ENCODE results near the gene STARD4.

Gene STARD4

GRCh38 chr5:111528056-111528455, 15.7 kb upstream of the STARD4 start:
- no peak for DNase-seq (ENCODE audit: low read depth in 3 of 3)

- no peak for DNase-seq (ENCODE audit: low read depth in 3 of 3)
These were observed 8.6 kb upstream of the STARD4 start for GRCh38 chr5:111520908-111521307.

GRCh38 chr5:111518777-111519176, 6.4 kb upstream of the STARD4 start:
- no peak for DNase-seq (ENCODE audit: low read depth in 3 of 3)

GRCh38 chr5:111517853-111518501, 5.6 kb upstream of the STARD4 start:
- no peak for DNase-seq (ENCODE audit: low read depth in 3 of 3)

GRCh38 chr5:111514087-111514486, 1.8 kb upstream of the STARD4 start:
- DNase-seq (ENCODE audit: low read depth in 3 of 3): no peak

- DNase-seq (ENCODE audit: low read depth in 3 of 3): no peak
These were observed 791 bp upstream of the STARD4 start for GRCh38 chr5:111513131-111513520.

GRCh38 chr5:111511831-111512374, 432 bp downstream of the STARD4 start:
- DNase-seq (ENCODE audit: low read depth in 3 of 3): peak; percentile 1 to 4 (median 3)

GRCh38 chr5:111511174-111511830, 1.0 kb downstream of the STARD4 start:
- DNase-seq (ENCODE audit: low read depth in 3 of 3): no peak

GRCh38 chr5:111509119-111509518, 3.2 kb downstream of the STARD4 start:
- DNase-seq (ENCODE audit: low read depth in 3 of 3): no peak

- DNase-seq (ENCODE audit: low read depth in 3 of 3): no peak
These were observed 5.1 kb downstream of the STARD4 start for GRCh38 chr5:111507276-111507675.

GRCh38 chr5:111505096-111505495, 7.2 kb downstream of the STARD4 start:
- no peak for DNase-seq (ENCODE audit: low read depth in 3 of 3)

GRCh38 chr5:111502956-111503355, 9.4 kb downstream of the STARD4 start:
- no peak for DNase-seq (ENCODE audit: low read depth in 3 of 3)

- no peak for DNase-seq (ENCODE audit: low read depth in 3 of 3)
These were observed 14.0 kb downstream of the STARD4 start for GRCh38 chr5:111498346-111498745.

- DNase-seq (ENCODE audit: low read depth in 3 of 3): no peak
These were observed 17.2 kb downstream of the STARD4 start for GRCh38 chr5:111495159-111495558.

- no peak for DNase-seq (ENCODE audit: low read depth in 3 of 3)
These were observed 17.9 kb downstream of the STARD4 start for GRCh38 chr5:111494355-111494999.

GRCh38 chr5:111493031-111493430, 19.3 kb downstream of the STARD4 start:
- DNase-seq (ENCODE audit: low read depth in 3 of 3): no peak

- DNase-seq (ENCODE audit: low read depth in 3 of 3): no peak
These were observed 24.0 kb downstream of the STARD4 start for GRCh38 chr5:111488353-111488752.

GRCh38 chr5:111486926-111487325, 25.4 kb downstream of the STARD4 start:
- no peak for DNase-seq (ENCODE audit: low read depth in 3 of 3)

- no peak for DNase-seq (ENCODE audit: low read depth in 3 of 3)
These were observed 26.3 kb downstream of the STARD4 start for GRCh38 chr5:111486055-111486454.

GRCh38 chr5:111480346-111480745, 32.0 kb downstream of the STARD4 start:
- DNase-seq (ENCODE audit: low read depth in 3 of 3): no peak

- DNase-seq (ENCODE audit: low read depth in 3 of 3): no peak
These were observed 33.4 kb downstream of the STARD4 start for GRCh38 chr5:111478898-111479297.

- no peak for DNase-seq (ENCODE audit: low read depth in 3 of 3)
These were observed 34.1 kb downstream of the STARD4 start for GRCh38 chr5:111478266-111478665.

GRCh38 chr5:111472579-111472978, 39.8 kb downstream of the STARD4 start:
- no peak for DNase-seq (ENCODE audit: low read depth in 3 of 3)
